Measurements from ENCODE around the gene OLFM1.

GRCh38 chr9:135049460-135049859, 38.0 kb upstream of the OLFM1 start:
- TF ChIP-seq POLR2AphosphoS5 (IDR thresholded peaks at IDR 0.05; ENCODE audit: low read depth, low read length): no peak
- TF ChIP-seq CTCF (IDR thresholded peaks at IDR 0.05 in 2 of 3, conservative IDR thresholded peaks at IDR 0.05 in 1 of 3; ENCODE audit: borderline replicate concordance in 1 of 3, insufficient read depth in 1 of 3, low read depth in 2 of 3, low read length in 2 of 3): no peak
- TF ChIP-seq EZH2phosphoT487 (IDR thresholded peaks at IDR 0.05; ENCODE audit: borderline replicate concordance): no peak
- TF ChIP-seq TCF7L2 (IDR thresholded peaks at IDR 0.05; ENCODE audit: borderline replicate concordance, extremely low read depth, insufficient read depth, insufficient read length): no peak
- no peak for TF ChIP-seq REST (IDR thresholded peaks at IDR 0.05; ENCODE audit: low read depth)
- TF ChIP-seq RAD21 (IDR thresholded peaks at IDR 0.05; ENCODE audit: low read depth): no peak
- TF ChIP-seq EZH2 (IDR thresholded peaks at IDR 0.05): no peak
- no peak for TF ChIP-seq CBX3 (IDR thresholded peaks at IDR 0.05; ENCODE audit: low read depth)
